Neural progenitor cell (in vitro differentiated cells): ENCODE measurements around the gene GATA2. TPM values are rescaled to one million over a fixed set of nuclear protein-coding genes. Genes with fewer than 3 reads are reported as not detected.

Source experiments
- DNase-seq: peaks from one replicate; pipeline ENCODE4 v3.0.0-alpha.2; 2016; ENCODE audit warnings: low spot score
- H2AFZ ChIP-seq: fragments of 200-600 bp; sonication (generic); replicated peaks from 2 replicates; pipeline ENCODE4 v1.6.1; 2016; ENCODE audit warnings: antibody characterized with exemption
- H3F3A ChIP-seq: fragments of 200-600 bp; sonication (generic); 2 replicates; pipeline ENCODE4 v1.6.1; 2016; ENCODE audit warnings: antibody characterized with exemption, low read depth
- H3K27ac ChIP-seq: fragments of 200-600 bp; sonication (generic); 2 replicates; pipeline ENCODE4 v1.5.1; 2016; ENCODE audit warnings: mild to moderate bottlenecking
- H3K27me3 ChIP-seq: fragments of 200-600 bp; sonication (generic); 2 replicates; pipeline ENCODE4 v1.6.1; 2016; ENCODE audit warnings: mild to moderate bottlenecking, moderate library complexity
- H3K36me3 ChIP-seq: fragments of 200-600 bp; sonication (generic); 2 replicates; pipeline ENCODE4 v1.5.1; 2016
- H3K4me1 ChIP-seq: fragments of 200-600 bp; sonication (generic); 2 replicates; pipeline ENCODE4 v1.6.1; 2016; ENCODE audit warnings: mixed run types
- H3K4me2 ChIP-seq: fragments of 200-600 bp; sonication (generic); 2 replicates; pipeline ENCODE4 v1.6.1; 2016
- H3K4me3 ChIP-seq: fragments of 200-600 bp; sonication (generic); 2 replicates; pipeline ENCODE4 v1.5.1; 2016
- H3K79me2 ChIP-seq: fragments of 200-600 bp; sonication (generic); 2 replicates; pipeline ENCODE4 v1.6.1; 2016; ENCODE audit warnings: low read depth
- H3K9ac ChIP-seq: fragments of 200-600 bp; sonication (generic); 2 replicates; pipeline ENCODE4 v1.6.1; 2016
- H3K9me3 ChIP-seq: fragments of 200-600 bp; sonication (generic); 2 replicates; pipeline ENCODE4 v1.5.1; 2016; ENCODE audit warnings: low read depth
- H4K20me1 ChIP-seq: fragments of 200-600 bp; sonication (generic); 2 replicates; pipeline ENCODE4 v1.6.1; 2016; ENCODE audit warnings: low read depth
- H3K27ac Mint-ChIP-seq: 3 replicates; pipeline ENCODE4 v1.8.0; 2021; ENCODE audit warnings: mixed read lengths
- H3K27me3 Mint-ChIP-seq: 2 replicates; pipeline ENCODE4 v1.8.0; 2022; ENCODE audit warnings: low read depth, mild to moderate bottlenecking, inconsistent platforms, moderate library complexity, mixed read lengths; ENCODE audit not compliant: insufficient read depth
- H3K36me3 Mint-ChIP-seq: 3 replicates; pipeline ENCODE4 v1.8.0; 2021; ENCODE audit warnings: mixed read lengths
- H3K4me1 Mint-ChIP-seq: 3 replicates; pipeline ENCODE4 v1.8.0; 2021; ENCODE audit warnings: mixed read lengths
- H3K4me3 Mint-ChIP-seq: 3 replicates; pipeline ENCODE4 v1.8.0; 2021; ENCODE audit warnings: mild to moderate bottlenecking, moderate library complexity, mixed read lengths
- H3K9me3 Mint-ChIP-seq: 3 replicates; pipeline ENCODE4 v1.8.0; 2020; ENCODE audit warnings: mixed read lengths
- EZH2 ChIP-seq: fragments of 200-600 bp; sonication (generic); IDR thresholded peaks from 2 replicates; pipeline ENCODE4 v1.6.1; 2017; ENCODE audit warnings: antibody characterized with exemption, mild to moderate bottlenecking, moderate library complexity
- EZH2phosphoT487 ChIP-seq: fragments of 200-600 bp; sonication (generic); IDR thresholded peaks from 2 replicates; pipeline ENCODE4 v1.6.1; 2017; ENCODE audit warnings: antibody characterized with exemption
- total RNA-seq: library from RNA; depleted of rRNA; stranded (reverse); fragments of >200 nt; gene quantifications from 2 replicates; pipeline ENCODE4 v1.2.3, GENCODE V29; 2015; ENCODE audit warnings: low replicate concordance
- TF ChIP-seq, protein P1 (sequence below): fragments of 200-600 bp; sonication (generic); IDR thresholded peaks from 2 replicates; pipeline ENCODE4 v1.5.1; 2017; ENCODE audit warnings: antibody characterized with exemption, mild to moderate bottlenecking

GATA2 gene
- total RNA-seq = 0.09 TPM in 1 of 2 replicates, not detected in the other

DNA sequence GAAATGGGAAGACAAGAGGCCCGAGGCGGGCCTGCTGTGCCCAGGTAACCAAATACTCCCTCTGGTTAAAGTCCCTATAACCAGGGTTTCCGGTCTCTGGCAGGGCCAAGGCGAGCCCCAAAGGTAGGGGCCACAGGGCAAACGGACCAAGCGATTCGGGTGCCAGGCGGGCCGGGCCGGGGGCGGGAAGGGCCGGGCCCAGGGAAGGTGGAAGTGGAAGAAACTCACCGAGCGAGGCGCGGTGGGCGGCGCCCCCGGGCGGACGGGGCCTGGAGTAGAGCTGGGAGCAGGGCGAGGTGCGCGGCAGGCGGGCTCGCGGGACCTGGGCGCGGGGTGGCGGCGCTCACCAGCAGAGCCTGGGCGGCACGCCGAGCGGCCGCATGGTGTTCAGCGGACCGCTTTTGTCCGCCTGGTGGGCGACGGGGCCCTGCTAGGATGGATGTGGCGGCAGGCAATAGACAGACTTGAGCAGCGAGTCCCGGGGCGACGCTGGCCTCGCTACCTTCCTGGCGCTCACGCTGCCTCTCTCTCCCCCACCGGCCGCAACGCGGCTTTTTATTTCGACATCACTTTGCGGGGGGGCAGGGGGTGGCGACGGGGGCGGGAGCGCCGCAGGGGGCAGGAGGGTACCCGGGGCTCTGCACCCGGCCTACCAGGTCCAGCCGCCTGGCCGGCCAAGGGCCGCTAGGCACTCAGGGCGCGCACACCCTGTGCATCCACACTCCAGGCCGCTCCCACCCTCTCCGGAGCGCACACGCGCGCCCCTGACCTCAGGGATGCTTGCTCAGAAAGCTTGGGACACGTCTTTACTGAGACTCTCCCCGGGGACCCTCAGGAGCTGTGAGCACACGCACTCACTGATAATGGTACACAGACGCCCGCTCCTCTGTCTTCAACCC, at the start of gene GATA2:
Gene GATA2, minus strand, starts transcription at position 531 of the 899 bp plus-strand sequence. CDS start 6,170 bp downstream, outside the sequence.
- TF ChIP-seq EZH2phosphoT487 (peak; percentile 78), EZH2 (peak; percentile 87)
- TF ChIP-seq, protein P1, sequence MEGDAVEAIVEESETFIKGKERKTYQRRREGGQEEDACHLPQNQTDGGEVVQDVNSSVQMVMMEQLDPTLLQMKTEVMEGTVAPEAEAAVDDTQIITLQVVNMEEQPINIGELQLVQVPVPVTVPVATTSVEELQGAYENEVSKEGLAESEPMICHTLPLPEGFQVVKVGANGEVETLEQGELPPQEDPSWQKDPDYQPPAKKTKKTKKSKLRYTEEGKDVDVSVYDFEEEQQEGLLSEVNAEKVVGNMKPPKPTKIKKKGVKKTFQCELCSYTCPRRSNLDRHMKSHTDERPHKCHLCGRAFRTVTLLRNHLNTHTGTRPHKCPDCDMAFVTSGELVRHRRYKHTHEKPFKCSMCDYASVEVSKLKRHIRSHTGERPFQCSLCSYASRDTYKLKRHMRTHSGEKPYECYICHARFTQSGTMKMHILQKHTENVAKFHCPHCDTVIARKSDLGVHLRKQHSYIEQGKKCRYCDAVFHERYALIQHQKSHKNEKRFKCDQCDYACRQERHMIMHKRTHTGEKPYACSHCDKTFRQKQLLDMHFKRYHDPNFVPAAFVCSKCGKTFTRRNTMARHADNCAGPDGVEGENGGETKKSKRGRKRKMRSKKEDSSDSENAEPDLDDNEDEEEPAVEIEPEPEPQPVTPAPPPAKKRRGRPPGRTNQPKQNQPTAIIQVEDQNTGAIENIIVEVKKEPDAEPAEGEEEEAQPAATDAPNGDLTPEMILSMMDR = peak; percentile 30
- H3K9me3 ChIP-seq = no peaks in the 10 kb centered on the region
- H3K27me3 ChIP-seq = peaks cover 100% of the 10 kb centered on the region
- DNase-seq = peak; percentile 71
- Mint-ChIP-seq H3K36me3 (no peaks in the 10 kb centered on the region), H3K4me1 (peaks cover 21% of the 10 kb centered on the region), H3K4me3 (peak within 1 kb of the TSS; percentile 72), H3K9me3 (peaks cover 2% of the 10 kb centered on the region), H3K27ac (no peak within 1 kb of the TSS), H3K27me3 (peaks cover 79% of the 10 kb centered on the region)
- H3K4me1 ChIP-seq = peaks cover 39% of the 10 kb centered on the region
- H3K79me2 ChIP-seq = no peaks in the 10 kb centered on the region
- H3K36me3 ChIP-seq = no peaks in the 10 kb centered on the region
- peak within 1 kb of the TSS; percentile 70 for H3K4me2 ChIP-seq
- no peak within 1 kb of the TSS for H2AFZ ChIP-seq
- no peak within 1 kb of the TSS for H3K9ac ChIP-seq
- peaks cover 28% of the 10 kb centered on the region for H3F3A ChIP-seq
- H3K27ac ChIP-seq = no peak within 1 kb of the TSS
- H4K20me1 ChIP-seq = peaks cover 89% of the 10 kb centered on the region
- peak within 1 kb of the TSS; percentile 30 for H3K4me3 ChIP-seq

DNA sequence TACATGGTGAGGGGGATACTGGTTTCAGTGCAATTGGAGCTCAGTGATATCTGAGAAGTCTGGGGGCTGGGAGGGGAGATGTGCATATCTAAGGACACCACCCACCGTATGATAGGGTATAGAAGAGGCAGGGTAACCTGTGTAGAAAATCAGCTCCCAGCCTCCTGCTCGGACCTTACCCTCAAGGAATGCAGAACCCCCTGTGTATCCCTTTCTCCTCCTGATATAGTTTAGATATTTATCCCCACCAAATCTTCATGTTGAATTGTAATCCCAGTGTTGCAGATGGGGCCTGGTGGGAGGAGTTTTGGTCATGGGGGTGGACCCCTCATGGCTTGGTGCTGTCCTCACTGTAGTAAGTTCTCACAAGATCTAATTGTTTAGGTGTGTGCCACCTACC, 48.2 kb upstream of the GATA2 start:
- Histone ChIP-seq H3K27me3 (peaks cover 26% of the 10 kb centered on the region), H4K20me1 (no peaks in the 10 kb centered on the region), H3K4me2 (no peak overlapping the region), H3K4me1 (peaks cover 5% of the 10 kb centered on the region), H3K4me3 (no peak overlapping the region), H3K9me3 (peaks cover 8% of the 10 kb centered on the region), H3F3A (peaks cover 25% of the 10 kb centered on the region), H3K36me3 (no peaks in the 10 kb centered on the region), H3K27ac (no peak overlapping the region), H3K9ac (no peak overlapping the region), H2AFZ (no peak overlapping the region), H3K79me2 (no peaks in the 10 kb centered on the region)
- no peak for DNase-seq
- Mint-ChIP-seq H3K9me3 (peaks cover 10% of the 10 kb centered on the region), H3K4me3 (no peak overlapping the region), H3K27ac (no peak overlapping the region), H3K4me1 (no peaks in the 10 kb centered on the region), H3K36me3 (no peaks in the 10 kb centered on the region), H3K27me3 (peaks cover 4% of the 10 kb centered on the region)
- TF ChIP-seq, protein P1 = no peak
- no peak for TF ChIP-seq EZH2
- TF ChIP-seq EZH2phosphoT487 = no peak

DNA sequence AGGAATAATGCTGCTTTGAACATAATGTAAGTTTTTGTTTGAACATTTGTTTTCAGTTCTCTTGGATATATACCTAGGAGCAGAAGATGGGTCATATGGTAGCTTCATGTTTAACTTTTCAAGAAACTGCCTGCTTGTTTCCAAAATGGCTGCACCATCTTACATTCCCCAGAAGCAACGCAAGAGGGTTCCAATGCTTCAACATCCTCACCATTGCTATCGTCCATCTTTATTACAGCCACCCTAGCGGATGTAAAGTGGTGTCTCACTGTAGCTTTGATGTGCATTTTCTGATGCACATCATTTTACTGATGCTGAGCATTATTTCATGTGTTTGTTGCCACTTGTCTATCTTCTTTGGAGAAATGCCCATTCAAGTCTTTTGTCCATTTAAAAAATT, 46.4 kb upstream of the GATA2 start:
- peaks cover 10% of the 10 kb centered on the region for H3K9me3 Mint-ChIP-seq
- H3K4me1 Mint-ChIP-seq = no peaks in the 10 kb centered on the region
- H3K27ac ChIP-seq = no peak overlapping the region
- peaks cover 6% of the 10 kb centered on the region for H3K27me3 Mint-ChIP-seq
- TF ChIP-seq EZH2 (no peak), EZH2phosphoT487 (no peak)
- TF ChIP-seq, protein P1 = no peak
- H3K36me3 Mint-ChIP-seq = no peaks in the 10 kb centered on the region
- H3K4me3 ChIP-seq = no peak overlapping the region
- no peaks in the 10 kb centered on the region for H3K79me2 ChIP-seq
- H3K4me3 Mint-ChIP-seq = no peak overlapping the region
- H2AFZ ChIP-seq = no peak overlapping the region
- no peak for DNase-seq
- H3K4me2 ChIP-seq = no peak overlapping the region
- H3K9me3 ChIP-seq = peaks cover 8% of the 10 kb centered on the region
- peaks cover 5% of the 10 kb centered on the region for H3K4me1 ChIP-seq
- no peak overlapping the region for H3K9ac ChIP-seq
- no peak overlapping the region for H3K27ac Mint-ChIP-seq
- H3F3A ChIP-seq = peaks cover 16% of the 10 kb centered on the region
- H3K36me3 ChIP-seq = no peaks in the 10 kb centered on the region
- peaks cover 39% of the 10 kb centered on the region for H3K27me3 ChIP-seq
- no peaks in the 10 kb centered on the region for H4K20me1 ChIP-seq
